ENCODE data around the gene DCAF12L2. TPM values are rescaled to one million over a fixed set of nuclear protein-coding genes. Genes with fewer than 3 reads are reported as not detected.
"Not testable (repeated sequence)": the region's sequence is repeated elsewhere in the genome, so short reads cannot be mapped to it uniquely, and the experiment has no call there.

Gene DCAF12L2
- total RNA-seq (2021; ENCODE audit: unreplicated experiment) (not detected), Bru-seq, nascent RNA (not detected), BruChase-seq, experiment 1, labeled RNA remaining after a 6-hour chase (not detected), BruChase-seq, experiment 2, labeled RNA remaining after a 2-hour chase (not detected)
- polyA plus RNA-seq (2012), result not detected in 2 replicates
- long read RNA-seq, result 0 reads

GRCh38 chrX:126165721-126166461, at the start of gene DCAF12L2:
Gene DCAF12L2, minus strand, starts transcription at chrX:126166289. Its CDS starts 365 bp downstream, at chrX:126165924.
- H3K79me2 ChIP-seq (ENCODE audit: insufficient read depth, low read length), result no peaks in the 10 kb centered on the region
- H3K27ac ChIP-seq (ENCODE audit: low read depth, low read length), result no peak within 1 kb of the TSS
- no peak within 1 kb of the TSS for H3K4me2 ChIP-seq (ENCODE audit: low read length)
- H3K4me1 ChIP-seq (ENCODE audit: control insufficient read depth in 1 of 2, insufficient read depth in 2 of 2, low read length in 2 of 2), result no peaks in the 10 kb centered on the region
- no peaks in the 10 kb centered on the region for H3K9me2 ChIP-seq (ENCODE audit: insufficient read depth)
- RAD21 ChIA-PET (ENCODE audit: low non-redundant PET in 1 of 2, low total read pairs in 2 of 2, uncharacterized antibody in 2 of 2, unreplicated experiment in 2 of 2), result no interaction called here
- CTCF ChIA-PET, result no interaction called here
- intact Hi-C loops (cut with micrococcal nuclease), result no loop called here
- POLR2A ChIA-PET, result no interaction called here
- no peaks in the 10 kb centered on the region for H3K27me3 ChIP-seq (ENCODE audit: insufficient read depth, low read length)
- H2AFZ ChIP-seq (ENCODE audit: low read depth, low read length, poor library complexity, severe bottlenecking), result no peak within 1 kb of the TSS
- TF ChIP-seq CBX3 (IDR thresholded peaks at IDR 0.05; ENCODE audit: low read depth) (no peak), POLR2A (IDR thresholded peaks at IDR 0.05; ENCODE audit: borderline replicate concordance, extremely low read depth, insufficient read depth, insufficient read length) (no peak), TCF7L2 (IDR thresholded peaks at IDR 0.05; ENCODE audit: borderline replicate concordance, extremely low read depth, insufficient read depth, insufficient read length) (no peak), ELF1 (IDR thresholded peaks at IDR 0.05; ENCODE audit: borderline replicate concordance, low read depth) (no peak), SP1 (IDR thresholded peaks at IDR 0.05; ENCODE audit: low read depth) (no peak), SRF (IDR thresholded peaks at IDR 0.05; ENCODE audit: low read depth) (no peak), MAX (IDR thresholded peaks at IDR 0.05) (no peak), REST (IDR thresholded peaks at IDR 0.05; ENCODE audit: low read depth) (no peak), FOSL1 (IDR thresholded peaks at IDR 0.05; ENCODE audit: low read depth) (no peak), YY1 (IDR thresholded peaks at IDR 0.05; ENCODE audit: extremely low read depth, insufficient replicate concordance, low read depth, low read length) (no peak), POLR2AphosphoS5 (IDR thresholded peaks at IDR 0.05; ENCODE audit: low read depth, low read length) (no peak)
- BruUV-seq (replicated peaks), result no TSS peak
- no peak within 1 kb of the TSS for H3K9ac ChIP-seq (ENCODE audit: low read length)
- H3K9me3 ChIP-seq (ENCODE audit: control insufficient read depth in 1 of 2, insufficient read depth in 1 of 2, low read depth in 1 of 2, low read length in 2 of 2), result no peaks in the 10 kb centered on the region
- no peaks in the 10 kb centered on the region for H3K36me3 ChIP-seq (ENCODE audit: control insufficient read depth in 1 of 2, insufficient read depth in 2 of 2, low read length in 2 of 2)
- H3K4me3 ChIP-seq (replicated peaks in 1 of 2; ENCODE audit: low read depth in 1 of 2, low read length in 2 of 2), result no peak within 1 kb of the TSS
- DNase-seq (ENCODE audit: low read depth, low spot score), result no peak
- H4K20me1 ChIP-seq (ENCODE audit: insufficient read depth), result no peaks in the 10 kb centered on the region
- no peak for ATAC-seq

GRCh38 chrX:126190888-126191287, 24.8 kb upstream of the DCAF12L2 start:
- RAD21 ChIA-PET (ENCODE audit: low non-redundant PET in 1 of 2, low total read pairs in 2 of 2, uncharacterized antibody in 2 of 2, unreplicated experiment in 2 of 2); H3K27me3 ChIP-seq (ENCODE audit: insufficient read depth, low read length); H3K79me2 ChIP-seq (ENCODE audit: insufficient read depth, low read length); H2AFZ ChIP-seq (ENCODE audit: low read depth, low read length, poor library complexity, severe bottlenecking); H3K9me2 ChIP-seq (ENCODE audit: insufficient read depth); ATAC-seq; intact Hi-C loops (cut with micrococcal nuclease); H3K36me3 ChIP-seq (ENCODE audit: control insufficient read depth in 1 of 2, insufficient read depth in 2 of 2, low read length in 2 of 2); H3K27ac ChIP-seq (ENCODE audit: low read depth, low read length); CTCF ChIA-PET; DNase-seq (ENCODE audit: low read depth, low spot score); H3K9ac ChIP-seq (ENCODE audit: low read length); H4K20me1 ChIP-seq (ENCODE audit: insufficient read depth); BruUV-seq (replicated peaks); H3K9me3 ChIP-seq (ENCODE audit: control insufficient read depth in 1 of 2, insufficient read depth in 1 of 2, low read depth in 1 of 2, low read length in 2 of 2); H3K4me2 ChIP-seq (ENCODE audit: low read length); H3K4me3 ChIP-seq (replicated peaks in 1 of 2; ENCODE audit: low read depth in 1 of 2, low read length in 2 of 2); H3K4me1 ChIP-seq (ENCODE audit: control insufficient read depth in 1 of 2, insufficient read depth in 2 of 2, low read length in 2 of 2); POLR2A ChIA-PET: not testable (repeated sequence)
